Astrocyte of the cerebellum (primary cell): ENCODE results near the gene SEMA4A.
"Not testable (repeated sequence)": the region's sequence is repeated elsewhere in the genome, so short reads cannot be mapped to it uniquely, and the experiment has no call there.

Source experiments
- DNase-seq: peaks from one replicate; pipeline ENCODE4 v3.0.0-alpha.2; 2011; ENCODE audit warnings: low read depth
- H3K4me3 ChIP-seq: 2 replicates; pipeline ENCODE4 v1.5.1; 2011; ENCODE audit warnings: mild to moderate bottlenecking, low read depth, low read length, moderate library complexity
- in situ Hi-C: cut with HindIII; loops from 2 replicates; pipeline ENCODE4 v1.10.0; 2017; ENCODE audit warnings: low sequenced_read_pairs
- TF ChIP-seq, protein P1 (sequence below): IDR thresholded peaks from 2 replicates; pipeline ENCODE4 v1.5.1; 2012; ENCODE audit warnings: low read length, low read depth, moderate library complexity, mild to moderate bottlenecking; ENCODE audit errors: missing control alignments

The SEMA4A gene

DNA sequence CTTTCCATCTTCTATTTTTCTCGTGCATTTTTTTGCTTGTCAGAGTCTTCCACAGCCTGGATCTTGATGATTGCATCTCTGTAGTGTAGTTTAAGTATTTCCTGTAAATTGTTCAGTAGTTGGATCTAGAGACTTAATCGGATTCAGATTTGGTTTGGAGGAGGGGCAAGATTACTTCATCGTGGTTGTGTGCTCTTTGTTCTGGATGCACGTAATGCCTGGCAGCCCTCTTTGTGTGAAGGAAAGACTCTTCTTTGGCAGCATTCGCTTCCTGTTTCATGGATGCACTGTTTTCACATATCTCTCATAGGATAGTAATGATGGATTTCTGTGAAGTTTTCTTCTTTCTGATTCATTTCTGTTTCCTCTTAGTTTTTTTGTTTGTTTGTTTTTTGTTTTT, 14.2 kb downstream of the SEMA4A start:
- DNase-seq, result no peak
- TF ChIP-seq, protein P1, sequence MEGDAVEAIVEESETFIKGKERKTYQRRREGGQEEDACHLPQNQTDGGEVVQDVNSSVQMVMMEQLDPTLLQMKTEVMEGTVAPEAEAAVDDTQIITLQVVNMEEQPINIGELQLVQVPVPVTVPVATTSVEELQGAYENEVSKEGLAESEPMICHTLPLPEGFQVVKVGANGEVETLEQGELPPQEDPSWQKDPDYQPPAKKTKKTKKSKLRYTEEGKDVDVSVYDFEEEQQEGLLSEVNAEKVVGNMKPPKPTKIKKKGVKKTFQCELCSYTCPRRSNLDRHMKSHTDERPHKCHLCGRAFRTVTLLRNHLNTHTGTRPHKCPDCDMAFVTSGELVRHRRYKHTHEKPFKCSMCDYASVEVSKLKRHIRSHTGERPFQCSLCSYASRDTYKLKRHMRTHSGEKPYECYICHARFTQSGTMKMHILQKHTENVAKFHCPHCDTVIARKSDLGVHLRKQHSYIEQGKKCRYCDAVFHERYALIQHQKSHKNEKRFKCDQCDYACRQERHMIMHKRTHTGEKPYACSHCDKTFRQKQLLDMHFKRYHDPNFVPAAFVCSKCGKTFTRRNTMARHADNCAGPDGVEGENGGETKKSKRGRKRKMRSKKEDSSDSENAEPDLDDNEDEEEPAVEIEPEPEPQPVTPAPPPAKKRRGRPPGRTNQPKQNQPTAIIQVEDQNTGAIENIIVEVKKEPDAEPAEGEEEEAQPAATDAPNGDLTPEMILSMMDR, result no peak
- in situ Hi-C loops, result no loop called here
- no peak overlapping the region for H3K4me3 ChIP-seq

DNA sequence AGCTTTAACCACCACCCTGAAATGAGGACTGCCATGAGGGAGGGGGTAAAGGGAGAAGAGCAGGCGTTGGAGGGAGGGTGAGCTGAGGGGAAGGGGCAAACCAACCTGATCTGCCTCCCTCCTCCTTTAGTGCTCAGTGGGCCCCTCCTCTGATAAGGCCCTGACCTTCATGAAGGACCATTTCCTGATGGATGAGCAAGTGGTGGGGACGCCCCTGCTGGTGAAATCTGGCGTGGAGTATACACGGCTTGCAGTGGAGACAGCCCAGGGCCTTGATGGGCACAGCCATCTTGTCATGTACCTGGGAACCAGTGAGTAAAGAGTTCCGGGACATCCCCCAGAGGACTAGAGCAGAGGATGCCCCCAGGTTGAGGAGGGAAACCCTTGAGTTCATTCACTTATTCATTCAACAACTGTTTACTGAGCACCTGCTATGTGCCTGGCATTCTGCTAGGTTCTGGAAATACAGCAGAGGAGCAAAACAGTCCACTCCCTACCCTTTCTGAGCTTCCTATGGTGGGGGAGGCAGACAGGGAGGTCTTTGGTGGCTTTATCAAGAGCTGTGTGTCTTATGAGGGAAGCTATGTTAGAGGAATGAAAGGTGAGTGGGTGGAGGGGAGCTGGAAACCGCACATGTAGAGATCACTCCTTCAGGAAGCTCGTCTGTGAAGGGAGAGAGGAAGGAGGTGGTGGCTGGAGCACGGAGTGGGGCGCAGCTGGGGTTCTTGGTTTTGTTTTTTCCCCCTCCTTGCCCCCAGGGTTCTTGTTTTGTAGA, 19.5 kb downstream of the SEMA4A start:
- no peak overlapping the region for H3K4me3 ChIP-seq
- in situ Hi-C loops, result no loop called here
- TF ChIP-seq, protein P1, result no peak
- no peak for DNase-seq

DNA sequence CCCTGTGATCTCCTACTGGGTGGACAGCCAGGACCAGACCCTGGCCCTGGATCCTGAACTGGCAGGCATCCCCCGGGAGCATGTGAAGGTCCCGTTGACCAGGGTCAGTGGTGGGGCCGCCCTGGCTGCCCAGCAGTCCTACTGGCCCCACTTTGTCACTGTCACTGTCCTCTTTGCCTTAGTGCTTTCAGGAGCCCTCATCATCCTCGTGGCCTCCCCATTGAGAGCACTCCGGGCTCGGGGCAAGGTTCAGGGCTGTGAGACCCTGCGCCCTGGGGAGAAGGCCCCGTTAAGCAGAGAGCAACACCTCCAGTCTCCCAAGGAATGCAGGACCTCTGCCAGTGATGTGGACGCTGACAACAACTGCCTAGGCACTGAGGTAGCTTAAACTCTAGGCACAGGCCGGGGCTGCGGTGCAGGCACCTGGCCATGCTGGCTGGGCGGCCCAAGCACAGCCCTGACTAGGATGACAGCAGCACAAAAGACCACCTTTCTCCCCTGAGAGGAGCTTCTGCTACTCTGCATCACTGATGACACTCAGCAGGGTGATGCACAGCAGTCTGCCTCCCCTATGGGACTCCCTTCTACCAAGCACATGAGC, 23.3 kb downstream of the SEMA4A start:
- in situ Hi-C loops, result no loop called here
- TF ChIP-seq, protein P1, result no peak
- DNase-seq, result no peak
- H3K4me3 ChIP-seq, result no peak overlapping the region

DNA sequence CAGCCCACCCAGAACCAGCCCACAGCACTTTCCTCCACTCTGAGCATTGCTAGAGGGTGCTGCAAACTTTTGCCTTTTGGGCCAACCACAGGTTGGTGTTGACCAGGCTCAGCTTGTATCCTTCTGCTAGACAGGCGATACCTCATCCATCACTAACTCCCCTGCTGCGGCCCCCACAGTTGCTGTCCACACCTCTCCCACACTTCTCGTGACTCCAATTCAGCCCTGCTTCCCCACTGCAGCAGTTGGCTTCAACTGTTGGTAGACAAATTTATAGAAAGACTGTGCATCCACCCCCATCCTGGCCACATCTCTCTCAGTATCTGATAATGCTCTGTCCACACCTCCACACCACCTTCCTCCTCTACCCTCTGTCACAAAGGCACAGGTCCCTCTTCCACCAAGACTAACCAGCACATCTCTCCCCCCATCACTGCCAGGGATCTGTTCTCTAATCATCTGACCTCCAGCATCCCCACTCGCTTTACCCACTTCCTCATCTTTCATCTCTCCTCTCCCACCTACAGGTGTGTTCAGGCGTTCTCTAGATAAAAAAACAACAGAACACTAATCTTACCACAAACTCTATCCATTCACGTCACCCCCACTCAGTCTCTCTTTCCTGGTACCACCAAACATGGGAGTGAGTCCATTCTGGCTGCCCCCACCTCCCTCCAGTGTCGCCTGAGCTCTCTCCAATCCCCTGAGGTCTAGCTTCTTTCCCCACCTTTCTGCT, 24.7 kb downstream of the SEMA4A start:
- DNase-seq, result no peak
- no peak overlapping the region for H3K4me3 ChIP-seq
- TF ChIP-seq, protein P1, result no peak
- in situ Hi-C loops, result no loop called here

DNA sequence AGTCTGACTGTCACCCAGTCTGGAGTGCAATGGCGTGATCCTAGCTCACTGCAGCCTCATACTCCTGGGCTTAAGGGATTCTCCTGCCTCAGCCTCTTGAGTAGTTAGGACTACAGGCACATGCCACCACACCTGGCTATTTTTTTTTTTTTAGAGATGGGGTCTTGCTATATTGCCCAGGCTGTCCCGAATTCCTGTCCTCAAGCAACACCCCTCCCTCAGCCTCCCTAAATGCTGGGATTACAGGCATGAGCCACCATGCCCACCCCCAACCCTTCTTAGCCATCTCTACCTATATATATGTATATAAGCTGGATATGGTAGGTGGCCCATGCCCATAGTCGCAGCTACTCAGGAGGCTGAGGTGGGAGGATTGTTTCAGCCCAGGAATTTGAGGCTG, 27.1 kb downstream of the SEMA4A start:
- no peak overlapping the region for H3K4me3 ChIP-seq
- in situ Hi-C loops, result no loop called here
- TF ChIP-seq, protein P1, result no peak
- DNase-seq, result no peak

DNA sequence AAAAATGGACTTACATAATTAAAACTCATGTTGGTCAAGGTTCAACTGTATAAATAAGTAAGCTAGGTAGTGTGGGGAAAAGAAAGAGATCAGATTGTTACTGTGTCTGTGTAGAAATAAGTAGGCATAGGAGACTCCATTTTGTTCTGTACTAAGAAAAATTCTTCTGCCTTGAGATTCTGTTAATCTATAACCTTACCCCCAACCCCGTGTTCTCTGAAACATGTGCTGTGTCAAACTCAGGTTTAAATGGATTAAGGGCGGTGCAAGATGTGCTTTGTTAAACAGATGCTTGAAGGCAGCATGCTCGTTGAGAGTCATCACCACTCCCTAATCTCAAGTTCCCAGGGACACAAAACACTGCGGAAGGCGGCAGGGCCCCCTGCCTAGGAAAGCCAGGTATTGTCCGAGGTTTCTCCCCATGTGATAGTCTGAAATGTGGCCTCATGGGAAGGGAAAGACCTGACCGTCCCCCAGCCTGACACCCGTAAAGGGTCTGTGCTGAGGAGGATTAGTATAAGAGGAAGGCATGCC, 28.1 kb downstream of the SEMA4A start:
- in situ Hi-C loops, H3K4me3 ChIP-seq, DNase-seq: not testable (repeated sequence)

DNA sequence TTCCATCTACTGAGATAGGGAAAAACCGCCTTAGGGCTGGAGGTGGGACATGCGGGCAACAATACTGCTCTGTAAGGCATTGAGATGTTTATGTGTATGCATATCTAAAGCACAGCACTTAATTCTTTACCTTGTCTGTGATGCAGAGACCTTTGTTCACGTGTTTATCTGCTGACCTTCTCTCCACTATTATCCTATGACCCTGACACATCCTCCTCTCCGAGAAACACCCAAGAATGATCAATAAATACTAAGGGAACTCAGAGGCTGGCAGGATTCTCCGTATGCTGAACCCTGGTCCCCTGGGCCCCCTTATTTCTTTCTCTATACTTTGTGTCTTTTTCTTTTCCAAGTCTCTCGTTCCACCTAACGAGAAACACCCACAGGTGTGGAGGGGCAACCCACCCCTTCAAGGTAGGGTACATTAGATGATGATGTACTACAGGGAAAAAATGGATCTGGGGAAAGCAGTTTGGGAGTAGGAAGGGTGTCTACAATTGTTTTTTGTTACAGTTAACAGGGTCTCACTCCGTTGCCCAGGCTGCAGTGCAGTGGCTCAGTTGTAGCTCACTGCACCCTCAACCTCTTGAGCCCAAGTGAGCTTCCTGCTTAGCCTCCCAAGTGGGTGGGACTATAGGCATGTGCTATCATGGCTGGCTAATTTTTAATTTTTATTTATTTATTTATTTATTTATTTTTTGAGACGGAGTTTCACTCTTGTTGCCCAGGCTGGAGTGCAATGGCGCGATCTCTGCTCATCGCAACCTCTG, 28.8 kb downstream of the SEMA4A start:
- in situ Hi-C loops, DNase-seq, H3K4me3 ChIP-seq: not testable (repeated sequence)

DNA sequence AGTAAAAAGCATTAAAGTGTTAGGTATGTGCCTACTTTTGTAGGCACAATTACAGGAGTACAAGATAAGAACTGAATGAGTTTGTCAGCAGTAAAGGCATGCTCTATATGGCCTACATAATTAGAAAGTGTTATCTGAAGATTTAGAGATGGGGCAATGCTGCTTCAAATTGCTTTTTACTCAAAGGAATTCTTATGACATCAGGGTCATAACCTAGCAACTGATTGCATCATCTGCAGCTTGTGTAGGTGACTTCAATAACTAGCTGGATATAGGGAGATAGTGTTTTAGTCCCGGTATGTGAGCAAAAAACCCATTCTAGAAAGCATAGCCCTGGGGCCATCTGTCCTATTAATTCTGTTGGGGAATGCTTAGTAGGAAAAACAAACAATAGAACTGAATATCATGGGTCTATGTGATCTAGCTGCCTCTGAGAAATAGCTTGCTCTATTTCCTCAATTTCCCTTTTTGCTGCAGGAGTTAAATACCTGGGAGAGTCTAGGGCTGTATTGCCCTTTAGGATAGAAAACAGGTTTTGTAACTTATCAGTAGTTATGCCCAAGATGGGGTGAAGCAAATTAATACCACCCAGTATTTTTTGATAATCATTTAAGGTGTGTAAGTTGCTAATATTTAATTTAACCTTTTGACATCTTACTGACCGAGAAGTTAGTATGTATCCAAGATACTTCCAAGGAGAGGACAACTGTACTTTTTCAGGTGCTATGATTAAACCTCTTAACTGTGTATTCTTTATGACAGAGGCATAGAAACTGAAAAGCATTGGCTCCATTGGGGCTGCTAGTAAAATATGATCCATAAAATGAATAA, 33.2 kb downstream of the SEMA4A start:
- H3K4me3 ChIP-seq, in situ Hi-C loops, DNase-seq: not testable (repeated sequence)

DNA sequence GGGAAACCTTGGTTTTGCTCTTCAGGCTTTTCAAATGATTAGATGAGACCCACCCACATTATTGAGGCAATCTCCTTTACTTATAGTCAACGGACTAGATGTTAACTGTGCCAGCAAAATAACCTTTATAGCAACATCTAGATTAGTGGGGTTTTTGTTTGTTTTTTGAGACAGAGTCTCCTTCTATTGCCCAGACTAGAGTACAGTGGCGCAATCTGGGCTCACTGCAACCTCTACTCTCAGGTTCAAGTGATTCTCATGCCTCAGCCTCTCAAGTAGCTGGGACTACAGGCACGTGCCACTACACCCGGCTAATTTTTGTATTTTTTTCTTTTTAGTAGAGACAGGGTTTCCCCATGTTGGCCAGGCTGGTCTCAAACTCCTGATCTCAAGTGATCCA, 36.9 kb downstream of the SEMA4A start:
- in situ Hi-C loops, DNase-seq, H3K4me3 ChIP-seq: not testable (repeated sequence)
